WTC11 (cell line): ENCODE data around the gene ZBTB16.

Experiments used
- CTCF ChIP-seq: fragments of 200-600 bp; IDR thresholded peaks from 2 replicates; pipeline ENCODE4 v1.8.0; 2022; ENCODE audit warnings: antibody characterized with exemption
- ELF4 ChIP-seq: sonication (generic); formaldehyde crosslinking; IDR thresholded peaks from 2 replicates; pipeline ENCODE4 v1.8.1; 2022; ENCODE audit warnings: low read depth, mild to moderate bottlenecking, moderate library complexity, missing genetic modification reagents
- IRF2 ChIP-seq: sonication (generic); formaldehyde crosslinking; IDR thresholded peaks from 2 replicates; pipeline ENCODE4 v1.8.0; 2022; ENCODE audit warnings: low read depth, missing genetic modification reagents, borderline replicate concordance
- JUN ChIP-seq: sonication (generic); formaldehyde crosslinking; IDR thresholded peaks from 2 replicates; pipeline ENCODE4 v1.8.0; 2023; ENCODE audit warnings: mild to moderate bottlenecking, missing genetic modification reagents
- NR3C1 ChIP-seq: sonication (generic); formaldehyde crosslinking; conservative IDR thresholded peaks from 2 replicates; pipeline ENCODE4 v1.8.1; 2023; ENCODE audit warnings: low read depth, mild to moderate bottlenecking, missing genetic modification reagents
- USF2 ChIP-seq: sonication (generic); formaldehyde crosslinking; IDR thresholded peaks from 2 replicates; pipeline ENCODE4 v1.8.1; 2023; ENCODE audit warnings: mild to moderate bottlenecking, missing genetic modification reagents, moderate library complexity
- TF ChIP-seq, protein P1 (sequence below): sonication (generic); formaldehyde crosslinking; IDR thresholded peaks from 2 replicates; pipeline ENCODE4 v1.8.1; 2023; ENCODE audit warnings: mild to moderate bottlenecking, missing genetic modification reagents

DNA sequence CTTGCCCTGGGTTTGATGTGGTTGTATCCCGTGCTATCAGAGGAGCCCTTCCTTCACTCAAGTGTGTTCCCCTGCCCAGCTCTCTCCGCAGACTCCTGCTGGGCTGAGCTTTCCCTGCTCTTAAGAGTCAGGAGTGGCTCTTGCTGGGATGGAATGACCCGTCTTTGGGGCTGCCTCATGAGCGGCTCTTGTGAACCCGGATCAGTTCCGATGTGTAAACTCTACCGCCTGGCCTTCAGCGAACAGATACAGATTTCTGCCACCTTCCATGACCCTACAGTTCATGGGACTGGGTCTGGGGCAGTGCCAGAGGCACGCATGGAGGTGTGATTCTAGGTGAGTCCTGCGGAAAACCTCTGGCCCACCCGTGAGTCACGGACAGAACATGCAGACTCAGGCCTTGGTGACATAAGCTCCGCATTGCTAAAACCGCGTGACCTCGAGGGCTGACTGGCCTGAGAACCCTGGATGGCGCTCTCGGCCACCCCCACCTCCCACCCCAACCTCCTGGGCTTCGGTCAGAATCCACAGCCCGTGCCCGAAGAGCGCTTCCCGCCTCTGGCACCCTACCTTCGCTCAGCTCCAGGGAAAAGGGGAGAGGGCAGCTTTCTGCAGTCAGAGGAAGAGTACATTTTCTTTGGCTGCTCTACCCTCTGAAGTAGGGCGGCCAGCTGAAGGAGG lies 1.3 kb upstream of the ZBTB16 start:
- TF ChIP-seq CTCF, result no peak
- no peak for TF ChIP-seq USF2 (CRISPR knock-in tag)
- TF ChIP-seq, protein P1, sequence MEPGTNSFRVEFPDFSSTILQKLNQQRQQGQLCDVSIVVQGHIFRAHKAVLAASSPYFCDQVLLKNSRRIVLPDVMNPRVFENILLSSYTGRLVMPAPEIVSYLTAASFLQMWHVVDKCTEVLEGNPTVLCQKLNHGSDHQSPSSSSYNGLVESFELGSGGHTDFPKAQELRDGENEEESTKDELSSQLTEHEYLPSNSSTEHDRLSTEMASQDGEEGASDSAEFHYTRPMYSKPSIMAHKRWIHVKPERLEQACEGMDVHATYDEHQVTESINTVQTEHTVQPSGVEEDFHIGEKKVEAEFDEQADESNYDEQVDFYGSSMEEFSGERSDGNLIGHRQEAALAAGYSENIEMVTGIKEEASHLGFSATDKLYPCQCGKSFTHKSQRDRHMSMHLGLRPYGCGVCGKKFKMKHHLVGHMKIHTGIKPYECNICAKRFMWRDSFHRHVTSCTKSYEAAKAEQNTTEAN (CRISPR knock-in tag), result no peak
- no peak for TF ChIP-seq NR3C1
- no peak for TF ChIP-seq JUN (CRISPR knock-in tag)
- no peak for TF ChIP-seq IRF2 (CRISPR knock-in tag)
- TF ChIP-seq ELF4 (CRISPR knock-in tag), result no peak
